Mesenteric fat pad (tissue), 1 donor: Measurements from ENCODE around the gene FEN1. TPM values are rescaled to one million over a fixed set of nuclear protein-coding genes. Genes with fewer than 3 reads are reported as not detected.

Source experiments
- DNase-seq: peaks from one replicate; pipeline ENCODE4 v3.0.0-alpha.2; 2020; ENCODE audit warnings: low spot score
- total RNA-seq: library from RNA; stranded (reverse); fragmentation: NEBNext Ultra II Directional; extraction: Animal tissue kit (Norgen Biotek cat#: 25700); gene quantifications from one replicate; pipeline ENCODE4 v1.2.1, GENCODE V29; 2021
- donor health status: DM: yes; HTN: yes; CAD: no.

FEN1 gene
- total RNA-seq, 1 donor from 2014 or later = 8.0 TPM

- DNase-seq = no peak
Measured at GRCh38 chr11:61775106-61775505, 17.6 kb upstream of the FEN1 start.

- DNase-seq = no peak
Measured at GRCh38 chr11:61775606-61776554, 16.8 kb upstream of the FEN1 start.

GRCh38 chr11:61776561-61777075 lies 16.1 kb upstream of the FEN1 start:
- no peak for DNase-seq

GRCh38 chr11:61777234-61778090 lies 15.2 kb upstream of the FEN1 start:
- no peak for DNase-seq

GRCh38 chr11:61778357-61778886 lies 14.3 kb upstream of the FEN1 start:
- DNase-seq = no peak

GRCh38 chr11:61778920-61779650 lies 13.6 kb upstream of the FEN1 start:
- no peak for DNase-seq

GRCh38 chr11:61779666-61780525 lies 12.8 kb upstream of the FEN1 start:
- no peak for DNase-seq

GRCh38 chr11:61780581-61781162 lies 12.0 kb upstream of the FEN1 start:
- DNase-seq = no peak

GRCh38 chr11:61781585-61781984 lies 11.1 kb upstream of the FEN1 start:
- no peak for DNase-seq

GRCh38 chr11:61782299-61782698 lies 10.4 kb upstream of the FEN1 start:
- DNase-seq = no peak

GRCh38 chr11:61782841-61783240 lies 9.9 kb upstream of the FEN1 start:
- no peak for DNase-seq

- no peak for DNase-seq
Measured at GRCh38 chr11:61783717-61784505, 8.8 kb upstream of the FEN1 start.

- DNase-seq = no peak
Measured at GRCh38 chr11:61784506-61784805, 8.3 kb upstream of the FEN1 start.

GRCh38 chr11:61785837-61786402 lies 6.8 kb upstream of the FEN1 start:
- no peak for DNase-seq

- no peak for DNase-seq
Measured at GRCh38 chr11:61787928-61788491, 4.7 kb upstream of the FEN1 start.

GRCh38 chr11:61791737-61792309 lies 888 bp upstream of the FEN1 start:
- DNase-seq = no peak

GRCh38 chr11:61793083-61793828 lies 545 bp downstream of the FEN1 start:
- no peak for DNase-seq
